ENCODE data around the gene CADM1.

Gene CADM1

DNA sequence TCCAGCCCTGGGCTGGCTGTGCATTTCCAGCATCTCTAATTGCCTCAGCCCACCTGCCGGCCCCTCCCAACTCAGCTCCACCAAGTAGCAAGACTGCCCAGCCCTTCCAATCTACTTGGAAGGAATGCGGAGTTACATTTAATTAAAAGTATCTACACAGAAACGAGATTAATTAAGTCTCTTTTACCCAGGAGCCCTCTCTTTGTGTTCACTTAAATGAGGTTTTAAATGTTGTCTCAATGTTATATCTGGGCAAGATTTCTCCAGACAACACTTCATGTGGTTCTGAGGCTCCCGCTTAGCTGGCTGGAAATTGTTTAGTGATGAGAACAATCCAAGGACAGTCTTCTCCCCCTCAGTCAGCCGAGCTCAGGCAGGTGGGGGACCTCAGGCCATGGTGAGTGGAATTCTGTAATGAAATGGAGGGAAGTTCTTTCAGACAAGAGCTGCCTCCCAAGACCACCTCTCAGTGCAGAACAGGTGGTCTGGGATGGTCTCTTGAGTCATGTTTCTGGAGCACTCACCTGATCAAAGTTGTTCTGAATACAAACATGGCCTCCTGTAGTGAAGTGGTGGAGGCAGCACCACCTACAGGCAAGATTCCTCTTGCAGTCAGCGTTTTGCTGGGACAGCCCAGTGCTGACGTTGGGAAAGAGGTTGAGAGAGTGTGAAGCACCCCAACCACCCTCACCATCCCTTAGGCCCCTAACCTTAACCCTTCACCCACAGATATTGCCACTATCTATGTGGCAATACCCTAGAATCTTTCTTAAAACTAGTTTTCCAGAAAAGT is 371.6 kb downstream of the CADM1 start:
- DNase-seq: no peak

DNA sequence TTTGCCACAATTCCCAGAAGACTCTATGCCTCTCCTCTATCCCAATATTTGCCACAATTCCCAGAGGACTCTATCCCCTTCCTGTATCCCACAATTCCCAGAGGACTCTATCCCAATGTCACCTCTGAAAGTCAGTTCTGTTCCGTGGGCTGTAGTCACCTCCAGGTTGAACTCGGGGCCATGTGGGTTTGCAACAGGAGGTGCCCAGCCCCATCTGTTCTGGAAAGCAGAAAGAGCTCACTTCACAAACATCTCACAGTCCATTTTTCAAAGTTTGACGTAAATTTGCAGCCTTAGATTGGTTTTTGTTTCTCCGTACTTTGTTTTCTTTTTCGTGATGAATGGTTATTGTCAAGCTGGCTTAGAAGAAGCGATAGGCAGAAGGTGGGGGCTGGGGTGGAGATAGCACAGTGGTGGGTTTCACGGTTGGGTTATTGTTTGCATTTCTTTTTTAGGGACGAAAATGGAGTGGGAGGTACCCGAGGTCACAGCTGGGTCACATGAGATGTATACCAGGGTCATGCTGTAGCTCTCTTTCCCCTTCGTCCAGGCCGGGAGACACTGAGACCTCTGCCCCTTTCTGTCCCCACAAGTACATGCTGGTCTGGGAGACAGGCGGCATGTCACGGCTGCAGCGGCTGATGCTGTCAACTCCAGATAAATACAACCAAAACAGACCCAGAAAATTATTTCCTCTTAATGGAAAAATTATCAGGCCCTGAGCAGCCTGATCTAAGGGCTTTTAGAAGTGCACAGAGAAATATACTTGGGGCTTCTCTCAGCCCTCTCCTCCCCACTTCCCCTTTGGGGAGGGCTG is 374.5 kb downstream of the CADM1 start:
- no peak for DNase-seq

DNA sequence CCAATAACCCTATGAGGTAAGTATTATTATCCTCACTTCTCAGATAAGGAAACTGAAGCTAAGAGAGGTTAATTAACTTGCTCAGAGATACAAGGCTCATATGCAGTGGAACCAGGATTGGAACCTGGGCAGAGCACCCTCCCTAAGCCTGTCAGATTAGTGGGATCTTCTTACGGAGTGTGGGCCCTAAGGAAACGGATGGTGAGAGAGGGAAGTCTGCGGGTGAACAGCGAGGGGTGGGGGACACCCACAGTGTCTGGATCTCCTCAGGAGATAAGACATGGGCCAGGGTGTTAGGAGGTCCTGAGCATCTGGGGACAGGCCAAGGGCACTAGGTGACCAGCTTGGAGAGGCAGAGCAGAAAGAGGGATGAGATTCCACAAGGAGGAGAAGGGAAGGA is 376.0 kb downstream of the CADM1 start:
- DNase-seq: no peak

DNA sequence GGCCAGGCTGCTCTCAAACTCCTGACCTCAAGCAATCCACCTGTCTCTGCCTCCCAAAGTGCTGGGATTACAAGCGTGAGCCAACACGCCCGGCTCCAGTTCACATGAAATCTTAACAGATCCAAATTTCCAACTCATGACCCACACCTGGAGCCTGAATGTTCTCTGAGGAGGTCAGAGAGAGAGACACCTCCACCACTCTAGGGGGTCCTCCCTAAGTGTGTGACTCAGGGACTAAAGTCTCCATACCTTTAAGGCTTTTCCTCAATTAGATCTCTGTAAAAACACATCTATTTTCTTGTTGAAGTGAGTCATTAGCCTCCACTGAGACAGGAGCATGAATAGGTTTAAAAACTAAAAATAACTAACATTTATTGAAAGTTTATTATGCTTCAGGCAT is 376.4 kb downstream of the CADM1 start:
- no peak for DNase-seq

DNA sequence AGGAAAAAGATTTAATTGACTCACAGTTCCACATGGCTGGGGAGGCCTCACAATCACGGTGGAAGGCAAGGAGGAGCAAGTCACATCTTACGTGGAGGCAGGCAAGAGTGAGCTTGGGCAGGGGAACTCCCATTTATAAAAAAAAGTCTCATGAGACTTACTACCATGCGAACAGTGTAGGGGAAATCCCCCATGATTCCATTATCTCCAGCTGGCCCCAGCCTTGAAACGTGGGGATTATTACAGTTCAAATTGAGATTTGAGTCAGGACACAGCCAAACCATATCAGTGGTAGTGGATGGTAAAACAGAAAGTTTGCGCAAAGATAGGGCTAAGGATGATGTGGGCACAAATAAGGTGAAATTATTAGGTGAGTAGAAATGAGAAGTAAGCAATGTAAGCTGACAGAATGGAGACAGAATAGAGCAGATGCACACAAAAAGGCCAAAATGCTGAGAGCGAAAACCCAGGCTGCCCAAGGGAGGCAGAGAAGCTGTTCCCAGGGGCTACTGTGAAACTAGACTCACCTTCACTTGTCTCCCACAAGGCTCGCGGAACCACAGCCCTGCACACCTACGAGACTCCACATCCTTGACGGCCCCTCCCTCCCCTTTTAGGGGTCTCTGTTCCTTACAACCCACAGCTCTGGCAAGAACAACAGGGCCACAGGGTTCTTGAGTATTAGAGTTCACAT is 377.6 kb downstream of the CADM1 start:
- DNase-seq: no peak

DNA sequence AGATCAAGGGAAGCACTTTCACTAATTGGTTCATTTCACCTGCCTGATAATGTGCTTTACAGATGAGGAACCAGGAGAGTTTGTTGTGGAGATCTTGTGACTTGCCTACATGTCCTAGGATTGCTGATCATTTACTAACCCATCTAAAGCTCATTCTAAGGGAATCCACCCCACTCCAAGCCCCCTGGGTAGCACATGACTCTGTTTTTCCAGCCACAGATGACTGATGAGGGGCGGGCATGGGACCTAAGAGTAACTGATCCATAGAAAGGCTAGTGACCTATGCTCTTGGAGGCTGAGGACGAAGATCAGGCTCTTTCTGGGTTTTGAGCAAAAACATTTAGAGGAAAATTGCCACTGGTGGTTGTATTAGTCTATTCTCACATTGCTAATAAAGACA is 378.1 kb downstream of the CADM1 start:
- no peak for DNase-seq

DNA sequence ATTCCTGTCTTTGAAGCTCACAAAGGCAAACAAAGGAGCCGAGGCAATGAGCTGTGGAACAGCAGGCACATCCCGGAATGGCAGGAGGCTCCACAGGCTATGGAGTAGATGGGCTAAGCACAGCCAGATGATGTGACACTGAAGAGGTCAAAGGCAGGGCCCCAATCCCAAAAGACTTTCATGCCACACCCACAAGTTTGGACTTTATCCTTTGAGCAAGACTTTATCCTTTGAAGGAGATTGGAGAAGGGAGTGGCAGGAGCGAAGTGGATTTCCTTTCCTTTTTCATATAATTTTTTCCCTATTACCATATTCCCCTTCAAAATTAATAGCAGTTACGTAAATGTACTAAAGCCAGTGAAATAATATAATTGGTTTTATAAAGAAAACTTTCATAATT is 379.4 kb downstream of the CADM1 start:
- DNase-seq: no peak

DNA sequence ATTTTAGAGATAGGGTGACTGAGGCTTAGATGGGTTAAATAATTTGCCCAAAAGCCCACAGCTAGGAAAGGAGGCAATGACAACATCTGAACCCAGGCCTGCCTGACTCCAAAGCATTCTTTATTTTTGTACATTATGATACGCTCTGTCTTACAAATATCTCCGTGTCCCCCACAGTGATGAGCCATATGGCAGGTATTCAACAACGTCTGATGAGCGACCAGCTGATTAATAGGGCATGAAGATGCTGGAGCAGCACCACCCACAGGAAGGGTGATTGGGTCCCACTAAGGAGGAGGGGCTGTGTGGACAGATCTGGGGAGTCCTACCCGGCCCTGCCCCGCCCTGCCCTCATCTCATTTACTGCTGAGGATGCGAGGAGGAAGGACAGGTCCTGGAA is 380.6 kb downstream of the CADM1 start:
- no peak for DNase-seq

DNA sequence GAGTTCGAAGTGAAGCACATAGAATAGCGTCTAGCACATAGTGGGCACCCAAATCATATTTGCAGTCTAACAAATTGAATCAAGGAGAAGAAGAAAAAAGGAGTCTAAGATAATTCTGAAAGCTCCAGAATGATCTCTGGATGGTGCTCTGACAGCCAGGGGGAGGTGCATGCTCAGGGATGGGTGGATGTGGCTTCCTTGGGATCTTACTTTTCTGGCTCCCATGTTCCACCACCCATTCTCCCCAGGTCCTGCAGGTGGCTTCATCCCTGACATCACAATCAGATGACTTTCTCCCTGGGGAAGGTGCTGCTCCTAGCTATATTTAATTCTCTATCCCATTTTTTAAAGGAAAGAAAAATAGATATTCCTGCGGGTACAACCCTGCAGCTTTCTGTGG is 381.9 kb downstream of the CADM1 start:
- DNase-seq: no peak
